Colonic mucosa (tissue), 4 donors: ENCODE results near the gene HECW1. TPM values are rescaled to one million over a fixed set of nuclear protein-coding genes. Genes with fewer than 3 reads are reported as not detected.
A peak's percentile ranks its signal among the peaks of the same experiment; 100 is the strongest.

Source experiments
- DNase-seq: peaks from one replicate; pipeline ENCODE4 v3.0.0-alpha.2; 2020
- H3K27ac ChIP-seq: fragments of 200-600 bp; one replicate; pipeline ENCODE4 v1.8.0; 2021
- H3K27me3 ChIP-seq: fragments of 200-600 bp; one replicate; pipeline ENCODE4 v1.8.0; 2021
- H3K36me3 ChIP-seq: fragments of 200-600 bp; one replicate; pipeline ENCODE4 v1.8.0; 2021
- H3K4me1 ChIP-seq: fragments of 200-600 bp; one replicate; pipeline ENCODE4 v1.8.0; 2021; ENCODE audit warnings: mild to moderate bottlenecking
- H3K4me3 ChIP-seq: fragments of 200-600 bp; one replicate; pipeline ENCODE4 v1.8.0; 2021
- H3K9ac ChIP-seq, 2 donors: one replicate each; pipeline ENCODE4 v1.7.0; 2013; ENCODE audit warnings: control low read depth in 2 of 2, low read depth in 2 of 2, low read length in 2 of 2
- H3K9me3 ChIP-seq: fragments of 200-600 bp; one replicate; pipeline ENCODE4 v1.8.0; 2021
- CTCF ChIP-seq: fragments of 200-600 bp; IDR thresholded peaks from one replicate; pipeline ENCODE4 v1.8.0; 2022; ENCODE audit warnings: antibody characterized with exemption, mild to moderate bottlenecking
- intact Hi-C: fragments of 100-400 bp; cut with DNase I; formaldehyde crosslinking; loops from one replicate; pipeline ENCODE4 v1.14.1; 2022
- total RNA-seq, 2 donors: library from RNA; stranded (reverse); fragmentation: NEBNext Ultra II Directional in 1 of 2; extraction: Animal tissue kit (Norgen Biotek cat#: 25700) in 1 of 2; gene quantifications; one replicate each; pipeline ENCODE4 v1.2.1, GENCODE V29; 2021
- donor health status: healthy.
- donor health status: DM: no; HTN: no; CAD: no.
- donor health status: DM: no; HTN: no; CAD: no.

Gene HECW1
- total RNA-seq, 2 donors from 2014 or later = 0.35 to 0.40 TPM

GRCh38 chr7:43589133-43589478 is 476.7 kb downstream of the HECW1 start:
- H3K27ac ChIP-seq = peak overlapping the region; percentile 48
- H3K9ac ChIP-seq = no peak overlapping the region
- no peaks in the 10 kb centered on the region for H3K27me3 ChIP-seq
- no peaks in the 10 kb centered on the region for H3K4me1 ChIP-seq
- H3K4me3 ChIP-seq = no peak overlapping the region
- DNase-seq = no peak
- no peaks in the 10 kb centered on the region for H3K36me3 ChIP-seq
- intact Hi-C loops = no loop called here
- H3K9me3 ChIP-seq = no peaks in the 10 kb centered on the region
- TF ChIP-seq CTCF = no peak

GRCh38 chr7:43589728-43590127 is 477.3 kb downstream of the HECW1 start:
- Histone ChIP-seq H3K4me3 (no peak overlapping the region), H3K27me3 (no peaks in the 10 kb centered on the region), H3K4me1 (no peaks in the 10 kb centered on the region), H3K36me3 (no peaks in the 10 kb centered on the region), H3K9ac (no peak overlapping the region), H3K27ac (peak overlapping the region; percentile 48), H3K9me3 (no peaks in the 10 kb centered on the region)
- intact Hi-C loops = no loop called here
- DNase-seq = no peak
- no peak for TF ChIP-seq CTCF

- Histone ChIP-seq H3K4me3 (no peak overlapping the region), H3K27ac (peak overlapping the region; percentile 48), H3K4me1 (no peaks in the 10 kb centered on the region), H3K36me3 (no peaks in the 10 kb centered on the region), H3K27me3 (no peaks in the 10 kb centered on the region), H3K9me3 (no peaks in the 10 kb centered on the region), H3K9ac (no peak overlapping the region)
- no peak for DNase-seq
- intact Hi-C loops = no loop called here
- TF ChIP-seq CTCF = no peak
Measured at GRCh38 chr7:43590862-43591557, 478.6 kb downstream of the HECW1 start.

- Histone ChIP-seq H3K9me3 (no peaks in the 10 kb centered on the region), H3K27ac (peak overlapping the region; percentile 48), H3K9ac (no peak overlapping the region), H3K4me3 (no peak overlapping the region), H3K27me3 (no peaks in the 10 kb centered on the region), H3K4me1 (no peaks in the 10 kb centered on the region), H3K36me3 (no peaks in the 10 kb centered on the region)
- intact Hi-C loops = no loop called here
- no peak for TF ChIP-seq CTCF
- no peak for DNase-seq
Measured at GRCh38 chr7:43591558-43592180, 479.2 kb downstream of the HECW1 start.

GRCh38 chr7:43592326-43592725 is 479.9 kb downstream of the HECW1 start:
- intact Hi-C loops = no loop called here
- H3K36me3 ChIP-seq = no peaks in the 10 kb centered on the region
- peak overlapping the region; percentile 48 for H3K27ac ChIP-seq
- DNase-seq = no peak
- H3K9ac ChIP-seq = no peak overlapping the region
- no peaks in the 10 kb centered on the region for H3K4me1 ChIP-seq
- no peaks in the 10 kb centered on the region for H3K27me3 ChIP-seq
- H3K4me3 ChIP-seq = no peak overlapping the region
- H3K9me3 ChIP-seq = no peaks in the 10 kb centered on the region
- no peak for TF ChIP-seq CTCF
